HT-29 (cell line): ENCODE measurements around the gene CUX1. TPM values are rescaled to one million over a fixed set of nuclear protein-coding genes. Genes with fewer than 3 reads are reported as not detected.
"Not testable (repeated sequence)": the region's sequence is repeated elsewhere in the genome, so short reads cannot be mapped to it uniquely, and the experiment has no call there.

Experiments
- DNase-seq: peaks from one replicate; pipeline ENCODE4 v3.0.0-alpha.2; 2015; ENCODE audit warnings: low spot score
- total RNA-seq: library from RNA; depleted of rRNA; stranded (reverse); fragments of >200 nt; shearing (Covaris generic); gene quantifications from 2 replicates; pipeline ENCODE4 v1.2.3, GENCODE V29; 2014

Gene CUX1
- total RNA-seq, 1 experiment from 2014 or later, result 48.3 TPM

DNA sequence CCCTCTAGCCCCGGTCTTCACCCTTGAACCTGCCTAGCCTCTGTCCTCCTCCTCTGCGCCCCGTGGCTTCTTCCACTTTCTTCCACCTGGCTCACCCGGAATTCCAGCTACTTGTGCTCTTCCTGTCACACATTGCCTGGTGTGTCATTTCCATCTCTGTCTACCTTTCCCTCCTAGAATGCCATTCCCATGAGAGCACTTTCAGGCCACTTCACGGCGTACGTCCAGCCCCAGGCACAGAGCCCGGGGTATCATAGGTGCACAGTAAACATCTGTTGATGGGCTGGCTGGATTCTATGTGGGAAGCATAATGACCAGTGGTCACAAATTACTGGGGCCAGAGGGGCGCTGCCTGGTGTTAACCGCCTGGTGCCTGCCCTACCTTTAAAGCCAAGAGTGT lies 161.3 kb downstream of the CUX1 start:
- no peak for DNase-seq

DNA sequence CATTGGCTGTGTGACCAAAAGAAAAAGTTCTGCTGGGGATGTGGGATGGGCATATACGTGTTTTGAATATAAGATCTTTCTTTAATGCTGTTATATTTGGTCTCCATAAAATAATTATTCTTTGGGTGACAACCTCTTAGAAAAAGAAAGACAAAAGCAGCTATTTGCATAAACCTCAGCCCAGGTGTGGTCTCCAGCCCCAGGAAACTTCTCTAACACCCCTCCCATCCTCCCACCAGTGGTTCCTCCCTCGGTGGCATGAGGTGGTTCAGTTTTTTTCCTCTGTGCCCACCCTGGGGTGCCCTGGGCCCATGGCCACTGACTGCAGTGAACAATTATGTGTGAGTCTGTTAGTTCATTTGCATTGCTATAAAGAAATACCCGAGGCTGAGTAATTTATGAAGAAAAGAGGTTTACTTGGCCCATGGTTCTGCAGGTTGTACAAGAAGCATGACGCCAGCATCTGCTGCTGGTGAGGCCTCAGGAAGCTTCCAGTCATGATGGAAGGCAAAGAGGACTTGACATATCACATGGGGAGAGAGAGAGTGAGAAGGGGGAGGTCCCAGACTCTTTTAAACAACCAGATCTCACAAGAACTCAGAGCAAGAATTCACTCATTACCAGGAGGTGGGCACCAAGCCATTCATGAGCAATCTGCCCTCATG lies 165.9 kb downstream of the CUX1 start:
- DNase-seq, result no peak

DNA sequence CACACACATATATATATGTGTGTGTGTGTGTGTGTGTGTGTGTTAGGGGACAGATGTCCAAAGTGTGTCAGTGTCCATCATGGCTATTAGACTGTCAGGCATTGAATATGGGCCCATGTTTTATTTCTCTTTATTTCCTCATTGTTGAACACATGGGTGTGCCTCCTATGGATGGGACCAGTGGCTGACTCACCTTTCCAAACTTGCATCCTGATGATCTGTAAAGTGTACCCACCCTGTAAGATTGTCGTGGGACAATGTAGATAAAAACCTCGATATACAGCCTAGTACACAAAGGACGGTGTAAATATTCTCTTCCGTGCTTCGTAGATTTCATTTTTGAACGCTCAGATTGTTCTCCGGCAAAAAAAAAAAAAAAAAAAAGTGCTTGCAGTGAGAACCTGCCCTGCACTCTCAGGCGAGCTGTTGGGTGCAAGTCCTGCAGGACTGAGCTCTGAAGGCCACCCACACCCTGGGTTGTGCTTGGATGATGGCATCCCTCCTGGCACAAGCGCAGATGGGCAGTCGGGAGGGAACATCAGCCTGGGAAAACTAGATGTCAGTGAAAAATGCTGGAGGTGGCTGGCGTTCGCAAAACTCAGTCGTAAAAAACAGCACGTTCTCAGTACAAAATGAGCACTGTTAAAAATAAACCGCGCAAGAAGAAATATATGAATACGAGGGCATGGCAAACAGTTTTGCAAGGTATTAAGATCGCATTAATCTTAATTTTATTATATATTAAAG lies 166.9 kb downstream of the CUX1 start:
- DNase-seq, result no peak

DNA sequence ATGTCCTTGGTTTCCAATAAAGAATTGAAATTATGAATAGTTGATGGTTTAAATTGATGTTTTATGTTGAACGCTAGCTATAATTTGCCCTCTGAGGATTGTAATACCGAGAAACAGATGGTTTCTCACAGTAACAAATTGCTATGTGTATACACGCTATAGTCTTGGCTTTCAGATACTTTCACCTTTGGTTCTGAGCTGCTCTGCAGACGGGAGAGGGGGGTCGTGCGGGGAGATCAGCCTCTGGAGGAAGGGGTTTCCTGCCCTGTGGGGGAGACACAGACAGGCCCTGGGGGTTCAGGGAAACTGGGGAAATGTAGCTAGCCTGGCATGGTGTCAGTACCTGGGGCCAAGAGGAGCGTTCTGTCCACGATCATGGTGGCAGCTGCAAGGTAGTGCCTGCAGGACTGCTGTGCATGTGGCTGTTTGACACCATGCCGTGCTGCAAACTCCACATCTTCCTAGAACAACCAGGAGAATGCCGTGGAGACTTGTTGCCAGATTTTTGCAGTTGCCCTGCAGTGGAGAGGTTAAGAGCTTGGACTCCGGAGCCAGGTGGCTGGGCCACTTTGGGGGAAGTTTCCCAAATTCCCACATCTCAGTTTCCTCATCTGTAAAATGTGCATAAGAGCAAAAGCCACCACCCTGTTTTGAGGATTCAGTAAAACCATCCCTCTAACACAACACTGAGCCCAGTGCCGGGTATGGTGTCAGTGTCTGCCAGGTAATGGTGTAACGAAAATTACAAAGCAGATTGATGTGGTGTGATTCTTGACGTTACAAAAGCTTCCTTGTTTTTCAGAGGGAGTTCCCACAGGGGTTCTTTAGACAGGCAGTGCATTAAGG lies 167.9 kb downstream of the CUX1 start:
- DNase-seq, result no peak

DNA sequence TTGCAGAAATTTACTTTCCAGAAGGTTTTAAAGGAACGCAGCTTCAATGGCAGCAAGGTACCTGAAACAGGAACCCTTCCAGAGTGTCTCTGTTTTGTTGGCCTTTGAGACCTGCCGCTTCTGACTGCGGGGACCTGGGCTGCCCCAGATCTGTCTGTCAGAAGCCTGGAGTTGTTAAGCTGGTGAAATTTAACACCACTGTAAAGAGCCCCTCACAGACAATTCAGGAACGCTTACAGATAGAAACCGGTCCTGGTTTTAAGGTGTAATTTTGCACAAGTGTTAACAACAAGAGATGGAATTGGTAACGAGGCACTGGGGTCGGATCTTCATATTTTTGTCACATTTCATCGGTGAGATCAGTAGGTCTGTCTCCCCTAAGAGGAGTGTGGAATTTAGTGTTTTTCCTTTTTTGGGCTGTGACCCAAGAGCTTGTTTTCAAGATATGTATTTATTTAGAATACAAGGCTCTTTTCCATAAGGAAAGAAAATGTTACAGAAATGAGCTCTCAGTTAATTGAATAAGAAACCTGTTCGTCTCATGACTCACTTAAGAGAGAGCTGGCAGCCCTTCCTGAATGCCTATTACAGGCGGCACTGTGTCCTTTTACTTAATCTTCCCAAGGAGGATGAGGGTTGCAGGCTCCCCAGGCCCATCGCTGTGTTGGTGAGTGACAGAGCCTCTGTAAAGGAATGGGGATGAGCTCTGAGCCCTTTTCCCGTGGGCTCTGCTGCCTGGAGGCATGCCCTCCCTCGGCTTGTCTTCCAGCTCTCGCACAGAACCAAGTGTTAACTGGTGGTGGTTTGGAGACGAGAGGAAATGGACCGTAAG lies 168.7 kb downstream of the CUX1 start:
- DNase-seq, result no peak

DNA sequence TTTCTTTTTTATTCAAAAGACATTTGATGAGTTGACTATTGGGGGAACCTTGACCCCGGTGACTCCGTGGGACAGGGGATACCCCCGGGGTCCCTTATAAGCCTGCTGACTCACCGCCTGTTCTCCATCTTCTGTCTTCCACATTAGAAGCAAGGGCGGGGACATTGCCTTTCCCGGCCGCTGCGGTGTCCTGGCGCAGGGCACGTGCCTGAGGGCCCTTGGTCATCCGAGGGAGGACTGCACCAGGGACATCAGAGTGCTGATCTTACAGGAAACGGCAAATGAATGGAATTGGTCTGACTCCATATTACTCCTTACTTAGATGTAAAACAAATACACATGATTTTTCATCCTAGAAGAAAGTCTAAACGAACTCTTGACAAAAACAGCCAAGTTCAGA lies 170.1 kb downstream of the CUX1 start:
- no peak for DNase-seq

DNA sequence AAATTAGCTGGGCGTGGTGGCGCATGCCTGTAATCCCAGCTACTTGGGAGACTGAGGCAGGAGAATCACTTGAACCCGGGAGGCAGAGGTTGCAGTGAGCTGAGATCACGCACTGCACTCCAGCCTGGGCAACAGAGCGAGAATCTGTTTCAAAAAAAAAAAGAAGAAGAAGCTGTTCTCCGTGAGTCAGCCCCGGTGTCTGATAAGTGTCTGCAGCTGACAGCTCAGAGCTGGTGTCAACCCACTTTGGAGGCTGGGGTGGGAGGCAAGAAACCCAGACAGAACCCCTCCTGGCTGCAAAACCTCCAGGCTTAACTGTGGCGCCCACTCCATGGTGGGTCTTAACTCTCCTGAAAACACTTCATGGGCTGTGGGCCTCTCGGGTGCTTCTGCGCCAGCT lies 170.6 kb downstream of the CUX1 start:
- DNase-seq, result not testable (repeated sequence)

DNA sequence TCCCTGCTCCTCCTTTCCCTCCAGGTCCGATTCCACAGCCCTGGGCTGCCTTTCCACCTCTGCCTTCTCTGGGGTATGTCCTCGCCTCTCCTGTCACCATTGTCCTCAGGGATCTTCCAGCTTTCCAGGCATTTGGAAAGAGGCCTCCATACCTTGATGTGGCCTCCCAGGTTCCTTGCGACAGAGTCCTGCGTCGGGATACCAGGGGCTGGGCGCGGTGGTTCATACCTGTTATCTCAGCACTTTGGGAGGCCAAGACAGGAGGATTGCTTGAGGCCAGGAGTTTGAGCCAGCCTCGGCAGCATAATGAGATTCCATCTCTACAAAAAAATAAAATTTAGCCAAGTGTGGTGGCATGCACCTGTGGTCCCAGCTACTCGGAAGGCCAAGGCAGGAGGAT lies 171.1 kb downstream of the CUX1 start:
- DNase-seq, result no peak

DNA sequence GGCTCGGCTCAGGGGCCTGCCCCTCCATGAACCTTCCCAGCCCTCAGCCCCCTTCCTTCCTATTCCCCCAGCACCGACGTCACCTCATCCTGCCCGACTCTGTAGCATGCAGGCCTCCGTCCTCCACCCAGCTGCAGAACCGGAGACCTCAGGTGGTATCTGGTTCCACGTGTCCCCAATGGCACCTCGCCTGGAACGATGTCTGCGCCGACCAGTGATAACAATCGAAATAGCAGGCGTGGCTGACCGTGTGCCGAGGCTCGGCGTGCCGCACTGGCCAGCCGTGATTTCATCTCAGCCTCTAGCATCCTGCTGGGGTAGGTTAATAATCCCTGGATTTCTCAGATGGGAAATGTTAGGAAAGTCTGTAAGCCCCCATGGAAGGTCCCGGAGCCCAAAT lies 171.7 kb downstream of the CUX1 start:
- no peak for DNase-seq

DNA sequence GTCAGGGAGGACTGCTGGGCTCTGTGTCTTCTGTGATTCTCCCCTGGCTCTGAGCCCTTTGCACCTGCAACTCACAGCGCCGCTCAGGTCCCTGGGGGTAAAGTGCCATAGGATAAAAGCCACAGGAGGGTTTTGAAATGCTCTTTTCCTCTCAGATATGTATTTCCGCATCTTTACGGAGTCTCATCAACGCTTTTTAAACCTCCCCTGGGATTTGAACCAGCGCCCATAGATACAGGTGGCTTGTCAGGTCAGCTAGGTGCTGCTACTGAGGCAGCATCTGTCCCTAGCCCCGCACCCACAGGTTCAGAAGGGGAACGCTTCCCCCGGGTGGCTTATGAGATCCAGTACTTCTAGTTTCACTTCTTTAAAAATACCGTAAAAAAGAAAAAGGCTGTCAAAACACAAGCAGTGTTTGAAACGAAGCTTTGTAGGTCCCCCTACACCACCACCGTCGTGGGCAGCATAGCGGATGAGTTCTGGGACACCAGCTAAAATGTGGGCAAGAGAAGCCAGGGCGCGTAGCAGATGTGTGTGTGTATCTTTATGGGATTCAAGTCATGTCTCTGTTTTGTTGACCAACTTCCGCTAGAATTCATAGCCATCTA lies 173.5 kb downstream of the CUX1 start:
- no peak for DNase-seq

DNA sequence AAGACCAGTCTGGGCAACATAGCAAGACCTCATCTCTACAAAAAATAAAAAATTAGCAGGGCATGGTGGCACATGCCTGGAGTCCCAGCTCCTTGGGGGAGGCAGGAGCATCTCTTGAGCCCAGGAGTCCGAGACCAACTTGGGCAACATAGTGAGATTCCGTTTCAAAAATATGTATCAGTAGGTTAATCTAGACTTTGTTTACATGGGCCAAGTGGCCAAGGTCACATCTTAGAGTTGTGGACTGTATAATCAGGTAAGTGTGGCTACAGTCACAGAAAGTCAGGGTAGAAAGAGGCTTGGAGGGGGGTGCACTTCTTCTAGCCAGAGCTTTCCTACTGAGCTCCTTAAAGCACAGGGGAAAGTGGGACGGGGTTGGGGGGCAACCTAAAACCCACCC lies 174.4 kb downstream of the CUX1 start:
- DNase-seq, result no peak

DNA sequence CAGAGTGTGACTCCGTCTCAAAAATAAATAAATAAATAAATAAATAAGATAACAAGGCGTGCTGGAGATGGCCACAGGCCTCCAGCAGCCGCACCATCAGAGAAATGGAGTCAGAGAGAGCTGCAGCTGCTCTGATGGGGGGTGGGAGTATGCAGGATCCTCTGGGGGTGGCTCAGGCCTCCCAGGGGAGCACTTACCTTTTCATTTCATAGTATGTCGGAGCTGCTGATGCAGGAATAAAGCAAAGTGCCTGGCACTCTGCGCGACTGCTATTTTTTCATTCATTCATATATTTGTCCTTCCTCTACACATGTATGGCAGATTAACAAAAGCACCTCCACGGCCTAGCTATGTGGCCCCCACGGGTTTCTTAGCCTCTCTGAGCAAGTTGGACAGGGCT lies 175.9 kb downstream of the CUX1 start:
- DNase-seq, result no peak

DNA sequence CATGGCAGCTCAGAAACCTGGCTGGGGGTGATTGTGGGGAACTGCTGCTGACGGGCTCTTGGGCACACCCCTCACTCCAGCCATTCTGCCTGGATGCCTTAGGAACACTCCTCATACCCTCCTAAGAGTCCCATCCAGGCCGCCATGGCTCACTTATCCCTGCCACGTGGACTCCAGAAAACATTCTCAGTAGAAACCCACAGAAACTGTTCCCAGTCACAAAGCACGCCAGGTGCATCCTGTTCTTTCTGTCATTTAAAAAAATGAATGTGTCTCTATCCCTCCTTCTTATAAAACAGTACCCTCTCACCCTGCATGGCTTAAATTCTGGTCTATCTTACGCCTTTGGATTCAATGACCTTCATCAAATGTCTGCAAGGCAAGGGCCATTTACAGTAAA lies 177.7 kb downstream of the CUX1 start:
- no peak for DNase-seq

DNA sequence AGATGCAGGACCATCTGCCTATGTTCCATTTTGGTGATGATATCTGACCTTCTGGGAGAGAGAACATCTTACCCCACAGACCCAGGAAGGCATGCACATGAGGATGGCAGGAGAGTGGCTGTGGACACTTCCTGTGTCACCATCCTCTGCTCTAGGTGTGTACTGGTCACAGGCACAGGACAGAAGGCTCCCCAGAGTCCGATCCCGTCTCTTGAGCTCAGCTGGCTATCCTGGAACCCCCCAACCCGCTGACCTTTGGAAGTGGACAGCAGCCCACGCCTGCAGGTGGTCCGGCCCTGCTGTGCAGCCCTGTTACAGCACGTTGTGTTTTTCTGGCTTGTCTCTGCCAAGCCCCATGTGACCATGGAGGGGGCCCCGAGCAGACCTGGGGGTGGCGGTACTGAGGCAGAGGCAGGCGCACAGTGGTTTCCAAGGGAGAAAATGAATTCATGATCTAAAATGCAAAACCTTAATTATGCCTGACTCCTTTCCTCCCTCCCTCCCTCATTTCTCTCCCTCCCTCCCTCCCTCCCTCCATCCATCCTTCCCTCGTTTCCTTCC lies 178.8 kb downstream of the CUX1 start:
- no peak for DNase-seq

DNA sequence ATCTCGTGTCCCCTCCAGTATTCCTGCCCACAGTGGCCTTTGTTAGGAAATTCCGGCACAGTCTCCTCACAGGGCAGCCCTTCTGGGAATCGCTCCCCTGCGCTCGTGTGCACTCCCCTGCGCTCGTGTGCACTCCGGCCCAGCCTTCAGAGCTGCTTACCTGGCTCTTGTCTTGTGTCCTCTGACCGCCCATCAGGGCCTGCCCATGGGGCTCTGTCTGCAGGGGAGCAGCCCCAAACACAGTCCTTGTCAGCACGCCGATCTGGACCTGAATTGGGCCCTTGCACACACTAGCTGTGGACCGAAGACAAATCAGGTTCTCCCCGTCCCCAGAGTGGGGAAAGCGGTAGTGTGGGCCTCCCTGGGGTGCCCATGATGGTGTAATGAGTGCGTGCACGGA lies 179.4 kb downstream of the CUX1 start:
- DNase-seq, result no peak

DNA sequence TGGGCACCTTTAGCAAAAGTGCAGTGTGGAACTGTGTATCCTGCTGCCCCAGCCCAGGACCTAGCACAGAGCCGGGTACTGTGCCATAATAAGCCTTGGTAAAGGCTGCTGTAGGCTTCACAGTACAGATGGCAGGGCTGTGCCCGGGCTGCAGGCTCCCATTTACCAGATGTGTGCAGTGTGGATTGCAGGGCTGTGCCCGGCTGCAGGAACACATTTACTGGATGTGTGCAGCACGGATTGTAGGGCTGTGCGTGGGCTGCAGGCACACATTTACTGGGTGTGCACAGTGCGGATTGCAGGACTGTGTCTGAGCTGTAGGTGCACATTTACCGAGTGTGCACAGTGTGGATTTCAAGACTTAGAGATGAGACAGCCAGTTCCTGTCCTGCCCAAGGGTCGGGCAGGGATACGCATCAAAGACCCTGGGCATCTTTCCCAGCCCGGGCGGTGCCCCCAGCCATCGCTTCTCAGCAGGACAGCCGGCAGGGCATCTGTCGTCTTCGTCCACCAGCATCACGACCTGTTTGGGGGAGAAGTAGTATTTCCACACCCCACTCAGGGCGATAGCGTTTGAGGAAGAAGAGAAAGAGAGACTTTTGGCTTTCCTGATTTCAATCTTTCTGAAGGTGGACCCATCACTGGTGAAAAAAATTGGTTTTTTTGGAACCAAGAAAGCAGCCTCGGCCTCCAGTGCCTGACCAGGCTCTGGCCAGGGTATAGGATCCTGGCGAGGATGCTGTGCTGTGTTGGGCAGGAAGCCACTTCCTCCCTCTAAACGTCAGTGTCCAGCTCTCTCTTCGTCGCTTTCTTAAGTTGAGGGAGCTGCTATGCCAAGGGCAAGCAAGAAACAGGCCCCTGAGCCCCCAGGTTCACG lies 180.8 kb downstream of the CUX1 start:
- no peak for DNase-seq

DNA sequence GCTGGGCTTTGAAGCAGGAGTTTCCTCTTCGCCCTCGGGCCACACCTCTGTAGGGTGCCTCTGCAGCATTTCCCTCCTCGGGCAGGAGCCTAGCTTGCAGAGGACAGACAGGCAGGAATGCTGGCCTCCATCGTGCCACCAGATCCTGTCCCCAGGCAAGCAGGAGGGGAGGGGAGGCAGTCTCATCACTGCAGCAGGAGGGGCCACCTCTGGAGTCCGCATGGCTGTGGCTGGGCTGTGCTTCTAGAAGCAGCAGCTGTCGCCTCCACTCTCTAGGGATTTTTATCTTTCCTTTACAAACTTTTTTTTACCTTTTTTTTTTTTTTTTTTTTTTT lies 181.4 kb downstream of the CUX1 start:
- no peak for DNase-seq

DNA sequence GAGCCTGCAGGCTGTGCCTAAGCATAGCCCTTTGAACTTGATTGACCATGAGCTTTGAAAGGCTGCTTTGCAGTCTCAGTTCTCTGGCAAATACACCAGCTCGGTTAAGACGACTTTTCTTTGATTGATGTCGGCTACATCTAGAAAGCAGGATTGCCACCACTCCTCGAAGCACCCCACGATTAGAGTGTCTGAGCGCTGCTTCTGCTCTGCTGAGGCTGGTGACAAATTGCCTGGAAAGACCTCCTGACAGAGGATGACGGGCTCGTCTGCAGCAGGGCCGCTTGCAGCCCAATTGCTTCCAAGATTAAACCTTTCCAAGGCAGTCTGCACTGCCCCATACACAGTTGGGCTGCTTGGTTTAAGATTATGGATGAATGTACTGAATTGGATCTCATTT lies 182.0 kb downstream of the CUX1 start:
- DNase-seq, result no peak

DNA sequence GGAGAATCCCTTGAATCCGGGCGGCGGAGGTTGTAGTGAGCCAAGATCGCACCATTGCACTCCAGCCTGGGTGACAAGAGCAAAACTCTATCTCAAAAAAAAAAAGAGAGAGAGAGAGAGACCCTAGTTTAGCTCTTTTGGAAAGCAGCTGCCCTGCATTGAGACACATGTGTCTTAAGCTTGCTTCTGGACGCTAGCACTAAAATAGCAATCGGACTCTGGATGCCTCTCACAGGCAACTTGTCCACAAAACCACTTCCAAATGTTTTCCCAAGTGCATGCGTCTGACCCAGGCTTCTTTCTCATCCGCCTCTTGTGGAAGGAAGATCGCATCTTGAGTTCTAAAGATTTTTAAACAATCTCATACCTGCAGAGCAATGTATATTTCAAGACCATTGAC lies 182.7 kb downstream of the CUX1 start:
- DNase-seq, result no peak

DNA sequence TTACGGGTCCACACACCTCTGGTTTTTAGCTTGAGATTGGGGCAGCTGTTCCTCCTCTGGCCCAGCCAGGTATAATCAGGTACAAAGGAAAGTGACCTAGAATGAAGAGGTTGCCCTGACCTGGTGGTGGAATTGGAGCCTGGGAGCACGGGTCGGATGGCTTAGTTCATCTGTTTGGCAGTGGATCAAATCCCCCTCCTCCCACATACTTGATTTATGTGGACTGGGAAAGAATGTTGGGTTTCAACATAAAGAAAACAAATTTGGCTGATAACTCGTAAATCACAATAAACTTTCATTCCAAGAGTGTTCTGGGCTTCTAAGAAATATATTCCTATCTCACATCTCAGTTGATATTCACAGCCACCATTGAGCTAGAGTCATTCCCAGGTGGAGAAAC lies 186.8 kb downstream of the CUX1 start:
- DNase-seq, result no peak
